Kidney epithelial cell (primary cell): ENCODE measurements around the gene RANBP3L. TPM values are rescaled to one million over a fixed set of nuclear protein-coding genes. Genes with fewer than 3 reads are reported as not detected.

Source experiments
- DNase-seq: peaks from one replicate; pipeline ENCODE4 v3.0.0-alpha.2; 2010; ENCODE audit warnings: low read depth
- H3K27me3 ChIP-seq: 2 replicates; pipeline ENCODE4 v1.6.0; 2011; ENCODE audit warnings: low read length; ENCODE audit not compliant: control insufficient read depth, insufficient read depth
- H3K36me3 ChIP-seq: 2 replicates; pipeline ENCODE4 v1.5.1; 2011; ENCODE audit warnings: low read length; ENCODE audit not compliant: control insufficient read depth, insufficient read depth
- H3K4me3 ChIP-seq: 2 replicates; pipeline ENCODE4 v1.5.1; 2011; ENCODE audit warnings: low read depth, mild to moderate bottlenecking, control low read depth, low read length
- CTCF ChIP-seq: IDR thresholded peaks from 2 replicates; pipeline ENCODE4 v1.5.1; 2011; ENCODE audit warnings: mild to moderate bottlenecking, moderate library complexity, low read length, control low read depth, inconsistent platforms; ENCODE audit not compliant: insufficient read depth, poor library complexity, severe bottlenecking
- total RNA-seq: library from RNA; depleted of rRNA; stranded (reverse); fragments of >200 nt; gene quantifications from 2 replicates; pipeline ENCODE4 v1.2.3, GENCODE V29; 2015

Gene RANBP3L
- total RNA-seq, 1 donor from 2014 or later = not detected

GRCh38 chr5:36276864-36277263 is 24.8 kb downstream of the RANBP3L start:
- Histone ChIP-seq H3K4me3 (no peak overlapping the region), H3K27me3 (no peaks in the 10 kb centered on the region), H3K36me3 (no peaks in the 10 kb centered on the region)
- no peak for DNase-seq
- no peak for TF ChIP-seq CTCF

DNA sequence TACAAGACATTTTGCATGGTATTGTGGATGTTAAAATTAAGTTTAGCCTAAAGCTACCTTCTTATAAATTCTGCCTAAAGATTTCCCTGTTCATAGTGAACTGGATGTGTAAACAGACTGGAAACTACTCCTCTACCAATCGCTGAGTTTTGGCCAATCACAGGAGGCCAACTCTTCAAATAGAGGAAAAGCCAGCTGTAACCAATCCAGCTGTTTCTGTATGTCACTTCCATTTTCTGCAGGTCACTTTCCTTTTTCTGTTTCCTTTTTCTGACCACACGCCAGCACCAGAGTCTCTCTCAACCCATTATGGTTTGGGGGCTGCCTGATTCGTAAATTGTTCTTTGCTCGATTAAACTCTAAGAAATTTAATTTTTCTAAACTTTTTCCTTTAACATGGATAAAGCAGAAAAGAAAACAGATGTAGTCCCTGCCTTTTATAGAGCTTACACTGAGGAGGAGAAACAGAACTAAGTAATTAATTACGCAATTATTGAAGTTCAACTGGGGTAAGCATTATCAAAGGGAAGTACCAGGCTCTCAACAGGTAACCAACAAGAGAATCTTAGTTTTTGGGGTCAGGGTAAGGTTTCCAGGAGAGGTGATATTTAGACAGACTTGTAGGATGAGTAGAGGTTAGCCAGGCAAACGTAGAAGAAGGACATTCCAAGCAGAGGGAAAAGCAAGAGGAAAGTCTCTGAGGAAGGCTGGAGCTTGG is 27.7 kb downstream of the RANBP3L start:
- H3K4me3 ChIP-seq = no peak overlapping the region
- no peaks in the 10 kb centered on the region for H3K27me3 ChIP-seq
- H3K36me3 ChIP-seq = no peaks in the 10 kb centered on the region
- TF ChIP-seq CTCF = no peak
- DNase-seq = no peak

- no peak for TF ChIP-seq CTCF
- Histone ChIP-seq H3K4me3 (no peak overlapping the region), H3K27me3 (no peaks in the 10 kb centered on the region), H3K36me3 (no peaks in the 10 kb centered on the region)
- DNase-seq = no peak
These were observed 29.5 kb downstream of the RANBP3L start for GRCh38 chr5:36272136-36272690.

DNA sequence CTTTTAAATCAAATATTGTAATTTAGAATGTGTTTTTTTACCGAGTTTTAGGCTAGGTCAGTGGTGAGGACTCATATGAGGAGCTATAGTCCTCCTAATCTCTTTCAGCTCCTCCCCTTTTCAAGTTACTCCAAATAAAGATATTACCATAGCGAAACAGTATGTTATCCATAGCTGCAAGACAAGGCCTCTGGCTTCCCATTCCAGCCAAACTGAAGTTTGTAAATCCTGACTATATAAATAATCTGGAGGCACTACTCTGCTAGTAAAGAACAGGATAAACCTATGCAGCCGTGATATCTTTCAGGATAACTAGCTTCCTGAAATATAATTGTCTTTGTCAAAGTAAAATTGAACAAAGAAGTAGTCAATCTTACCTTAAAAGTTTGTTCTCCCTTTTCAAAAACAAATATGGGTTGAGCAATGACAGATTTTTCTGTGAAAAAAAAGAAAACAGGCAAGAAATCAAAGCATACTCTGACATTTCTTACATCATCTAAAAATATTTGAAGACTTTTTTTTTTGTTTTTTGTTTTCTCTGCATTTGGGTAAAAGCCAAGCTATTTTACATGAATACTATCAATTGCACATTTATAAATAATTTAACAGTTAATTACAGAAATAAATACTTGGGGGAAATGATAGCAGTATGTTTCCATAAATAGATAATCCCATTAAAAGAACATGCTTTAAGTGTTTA is 30.7 kb downstream of the RANBP3L start:
- Histone ChIP-seq H3K4me3 (no peak overlapping the region), H3K27me3 (no peaks in the 10 kb centered on the region), H3K36me3 (no peaks in the 10 kb centered on the region)
- no peak for TF ChIP-seq CTCF
- DNase-seq = no peak

- no peak for TF ChIP-seq CTCF
- Histone ChIP-seq H3K36me3 (no peaks in the 10 kb centered on the region), H3K27me3 (no peaks in the 10 kb centered on the region), H3K4me3 (no peak overlapping the region)
- no peak for DNase-seq
These were observed 31.5 kb downstream of the RANBP3L start for GRCh38 chr5:36270175-36270574.
